Endothelial cell of umbilical vein (primary cell): ENCODE results near the gene PSMC3. TPM values are rescaled to one million over a fixed set of nuclear protein-coding genes. Genes with fewer than 3 reads are reported as not detected.

Experiments
- BruUV-seq: library from RNA; stranded (reverse); fragments of 400-500 nt; replicated peaks from 2 replicates; lab custom pipeline; 2021; lab: Mats Ljungman, UMichigan
- CTCF ChIA-PET: fragments of 300-600, 350-600 bp; sonication (Branson Sonifier 250); formaldehyde crosslinking; loops from one replicate; lab custom pipeline; 2021; ENCODE audit warnings: antibody characterized with exemption, inconsistent platforms; lab: Charles Lee
- POLR2A ChIA-PET: fragments of 300-600, 350-600 bp; sonication (Branson Sonifier 250); formaldehyde crosslinking; loops from one replicate; lab custom pipeline; 2021; ENCODE audit warnings: antibody characterized with exemption, inconsistent platforms; lab: Charles Lee
- DNase-seq: peaks from one replicate; pipeline ENCODE4 v3.0.0-alpha.2; 2011; ENCODE audit warnings: low read depth, low spot score
- FAIRE-seq: peaks from 2 replicates; lab custom pipeline; 2011; peaks lifted over from hg19 to GRCh38; lab: Jason Lieb, UNC
- H2AFZ ChIP-seq: 2 replicates; pipeline ENCODE4 v1.6.0; 2012; ENCODE audit warnings: low read depth, low read length, control low read depth, inconsistent platforms
- H3K27ac ChIP-seq: 2 replicates; pipeline ENCODE4 v1.5.1; 2011; ENCODE audit warnings: low read depth, mild to moderate bottlenecking, control low read depth, low read length, moderate library complexity; ENCODE audit not compliant: insufficient read depth
- H3K27me3 ChIP-seq, 2 experiments: 2 replicates each; pipeline versions ENCODE4 v1.6.0 to v1.6.1; 2011; ENCODE audit warnings: low read length in 2 of 2, mixed read lengths in 1 of 2; ENCODE audit not compliant: control insufficient read depth in 2 of 2, insufficient read depth in 2 of 2
- H3K36me3 ChIP-seq, 2 experiments: 2 replicates in 1 of 2; 3 replicates in 1 of 2; pipeline ENCODE4 v1.5.1; 2011; ENCODE audit warnings: low read length in 2 of 2, mild to moderate bottlenecking in 1 of 2, moderate library complexity in 1 of 2; ENCODE audit not compliant: control insufficient read depth in 2 of 2, insufficient read depth in 2 of 2; ENCODE audit errors: extremely low read depth in 1 of 2
- H3K4me1 ChIP-seq: 3 replicates; pipeline ENCODE4 v1.5.1; 2011; ENCODE audit warnings: mild to moderate bottlenecking, low read length; ENCODE audit not compliant: control insufficient read depth, insufficient read depth; ENCODE audit errors: extremely low read depth
- H3K4me2 ChIP-seq: 2 replicates; pipeline ENCODE4 v1.6.1; 2011; ENCODE audit warnings: low read length, control low read depth, mixed read lengths; ENCODE audit not compliant: insufficient read depth
- H3K4me3 ChIP-seq, 3 experiments: fragments of 200-600 bp in 1 of 3; sonication (generic), shearing (Covaris generic) in 1 of 3; replicated peaks in 1 of 3; 2 replicates each; pipeline ENCODE4 v1.5.1; 2011 to 2016; ENCODE audit warnings: control low read depth in 3 of 3, low read length in 3 of 3, mild to moderate bottlenecking in 2 of 3, inconsistent platforms in 1 of 3, low read depth in 1 of 3, moderate library complexity in 1 of 3; ENCODE audit not compliant: insufficient read depth in 1 of 3
- H3K79me2 ChIP-seq: 2 replicates; pipeline ENCODE4 v1.6.0; 2012; ENCODE audit warnings: low read length, inconsistent platforms; ENCODE audit not compliant: control insufficient read depth, insufficient read depth
- H3K9ac ChIP-seq: replicated peaks from 2 replicates; pipeline ENCODE3; 2011; ENCODE audit warnings: low read length, control low read depth; ENCODE audit not compliant: insufficient read depth; ENCODE audit errors: extremely low read depth
- H3K9me1 ChIP-seq: replicated peaks from 3 replicates; pipeline ENCODE4 v1.6.0; 2011; ENCODE audit warnings: mild to moderate bottlenecking, low read length; ENCODE audit not compliant: control insufficient read depth, insufficient read depth; ENCODE audit errors: extremely low read depth
- H3K9me3 ChIP-seq: replicated peaks from 2 replicates; pipeline ENCODE4 v1.5.1; 2012; ENCODE audit warnings: low read length, inconsistent platforms; ENCODE audit not compliant: control insufficient read depth, insufficient read depth
- H4K20me1 ChIP-seq: replicated peaks from 2 replicates; pipeline ENCODE3; 2011; ENCODE audit warnings: mild to moderate bottlenecking, low read length; ENCODE audit not compliant: control insufficient read depth, insufficient read depth; ENCODE audit errors: extremely low read depth
- EZH2 ChIP-seq: IDR thresholded peaks from 2 replicates; pipeline ENCODE4 v1.6.1; 2012; ENCODE audit warnings: borderline replicate concordance, low read depth, mild to moderate bottlenecking, moderate library complexity, low read length, inconsistent platforms; ENCODE audit not compliant: severe bottlenecking
- FOS ChIP-seq: IDR thresholded peaks from 2 replicates; pipeline ENCODE4 v1.6.1; 2011; ENCODE audit warnings: mild to moderate bottlenecking, low read length, moderate library complexity, borderline replicate concordance; ENCODE audit not compliant: insufficient read depth
- GATA2 ChIP-seq: IDR thresholded peaks from 2 replicates; pipeline ENCODE4 v1.7.0; 2011; ENCODE audit warnings: low read depth, mild to moderate bottlenecking, moderate library complexity, mixed read lengths, low read length; ENCODE audit not compliant: insufficient read length, insufficient read depth
- JUN ChIP-seq: IDR thresholded peaks from 2 replicates; pipeline ENCODE4 v1.6.1; 2011; ENCODE audit warnings: borderline replicate concordance, low read depth; ENCODE audit not compliant: insufficient read length, insufficient read depth
- MYC ChIP-seq: IDR thresholded peaks from one replicate; pipeline ENCODE4 v1.6.1; 2011; ENCODE audit warnings: mild to moderate bottlenecking, low read depth, low read length
- POLR2A ChIP-seq: IDR thresholded peaks from 2 replicates; pipeline ENCODE4 v1.6.1; 2012; ENCODE audit warnings: low read depth, mild to moderate bottlenecking, control low read depth, low read length
- POLR2AphosphoS5 ChIP-seq: IDR thresholded peaks from 2 replicates; pipeline ENCODE4 v1.6.1; 2012; ENCODE audit warnings: low read depth, mild to moderate bottlenecking, control low read depth, low read length, moderate library complexity; ENCODE audit not compliant: insufficient read depth
- dilution Hi-C: fragments of 300-500 bp; cut with MboI; formaldehyde crosslinking; loops from one replicate; pipeline ENCODE4 v1.15.0; 2019; ENCODE audit warnings: low sequenced_read_pairs; ENCODE audit not compliant: extremely low pct_ligation_motif_present
- intact Hi-C: fragments of 100-400 bp; cut with micrococcal nuclease; formaldehyde crosslinking; loops from one replicate; pipeline ENCODE4 v1.10.0; 2022
- polyA plus RNA-seq, 4 experiments: library from polyadenylated mRNA; depleted of rRNA in 3 of 4; stranded (reverse) in 3 of 4; unstranded in 1 of 4; fragments of >200 nt; gene quantifications; 2 replicates each; pipeline versions ENCODE4 v1.2.1 to v1.2.3, GENCODE V29; 2011 to 2012; ENCODE audit warnings: missing spikeins in 1 of 4
- total RNA-seq: library from RNA; stranded (reverse); gene quantifications from 2 replicates; pipeline ENCODE4 v1.2.3, GENCODE V29; 2021
- TF ChIP-seq, protein P1 (sequence below), 2 donors: IDR thresholded peaks; 1 replicate in 1 of 2; 2 replicates in 1 of 2; pipeline ENCODE4 v1.5.1; 2011; ENCODE audit warnings: low read length in 2 of 2, mild to moderate bottlenecking in 2 of 2, moderate library complexity in 2 of 2, control low read depth in 1 of 2, inconsistent platforms in 1 of 2, low read depth in 1 of 2; ENCODE audit not compliant: insufficient read depth in 1 of 2; ENCODE audit errors: extremely low read depth in 1 of 2
- TF ChIP-seq, protein P2 (sequence below): IDR thresholded peaks from 2 replicates; pipeline ENCODE4 v1.6.1; 2011; ENCODE audit not compliant: insufficient read depth, insufficient read length

The PSMC3 gene
- total and polyA plus RNA-seq, 2 donors (not counting 3 experiments of a cell fraction or from before 2014, with no cell fraction given): 179 to 203 TPM

DNA sequence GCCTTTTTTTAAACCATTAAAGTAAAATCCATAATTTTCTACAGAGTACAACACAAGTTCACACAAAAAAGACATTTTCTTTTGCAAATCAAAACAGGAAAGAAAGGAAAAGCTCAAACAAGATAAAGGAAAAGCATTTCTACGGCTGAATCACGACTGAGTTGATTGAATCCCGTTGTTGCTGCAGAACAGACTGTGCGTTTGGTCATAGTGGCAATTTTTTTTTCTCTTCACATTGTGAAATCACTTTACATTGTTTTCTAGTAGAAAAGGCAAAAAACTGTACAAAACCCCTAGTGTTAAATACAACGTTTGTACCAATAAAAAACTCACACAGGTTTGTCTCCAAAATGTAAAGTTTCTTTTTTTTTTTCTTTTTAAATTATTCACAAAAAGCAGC, 40.0 kb upstream of the PSMC3 start:
- Histone ChIP-seq H3K36me3 (peaks cover 6 to 14% of the 10 kb centered on the region in 2 experiments), H2AFZ (no peak overlapping the region), H3K79me2 (peaks cover 26% of the 10 kb centered on the region), H3K9ac (peak overlapping the region; percentile 25), H3K9me3 (no peaks in the 10 kb centered on the region), H3K9me1 (no peaks in the 10 kb centered on the region), H4K20me1 (no peaks in the 10 kb centered on the region), H3K27me3 (no peaks in the 10 kb centered on the region), H3K4me2 (peak overlapping the region; percentile 60), H3K4me1 (peaks cover 39% of the 10 kb centered on the region), H3K27ac (peak overlapping the region; percentile 36), H3K4me3 (peak overlapping the region in 1 of 3 experiments; percentile 10)
- intact Hi-C loops: loop anchor here (1.0 kb wide), 1 partner anchor 87 kb away; the partner anchor contains the start of gene CELF1
- dilution Hi-C loops: no loop called here
- ChIA-PET POLR2A (interaction anchor here (0.6 to 1.4 kb wide), 4 partner anchors 42 to 126 kb away, joined by 3 to 10 read pairs (median 5); partner anchors contain the start of gene CELF1), CTCF (interaction anchor here (0.7 to 2.5 kb wide), 15 partner anchors 9 to 251 kb away, joined by 3 to 8 read pairs (median 4); partner anchors contain the start of genes CELF1 and PSMC3)
- BruUV-seq: no TSS peak
- peak; percentile 69 for DNase-seq
- peak; percentile 72 for FAIRE-seq
- peak; percentile 27 for TF ChIP-seq FOS
- TF ChIP-seq POLR2A: no peak

DNA sequence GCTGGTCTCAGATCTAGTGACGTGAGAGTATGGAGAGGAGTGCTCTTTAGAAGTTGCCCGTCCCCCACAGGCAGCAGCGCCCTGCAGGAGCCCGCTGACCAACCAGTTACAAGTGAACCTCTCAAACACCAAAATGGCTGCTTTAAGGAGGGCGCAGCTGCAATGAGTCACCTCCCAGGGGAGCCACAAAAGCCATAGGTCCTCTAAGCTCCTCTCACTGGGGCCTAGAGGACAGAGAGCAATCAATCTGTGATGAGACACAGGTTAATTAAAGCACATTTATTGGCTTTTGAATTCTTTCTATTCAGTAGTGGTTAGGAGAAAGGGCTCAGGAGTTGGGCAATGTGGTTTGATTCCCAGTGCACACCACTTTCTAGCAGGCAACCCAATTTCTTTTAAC, 38.2 kb upstream of the PSMC3 start:
- no TSS peak for BruUV-seq
- TF ChIP-seq POLR2A (no peak), EZH2 (no peak), GATA2 (no peak), FOS (no peak), POLR2AphosphoS5 (no peak), JUN (no peak), MYC (no peak)
- TF ChIP-seq, protein P1, sequence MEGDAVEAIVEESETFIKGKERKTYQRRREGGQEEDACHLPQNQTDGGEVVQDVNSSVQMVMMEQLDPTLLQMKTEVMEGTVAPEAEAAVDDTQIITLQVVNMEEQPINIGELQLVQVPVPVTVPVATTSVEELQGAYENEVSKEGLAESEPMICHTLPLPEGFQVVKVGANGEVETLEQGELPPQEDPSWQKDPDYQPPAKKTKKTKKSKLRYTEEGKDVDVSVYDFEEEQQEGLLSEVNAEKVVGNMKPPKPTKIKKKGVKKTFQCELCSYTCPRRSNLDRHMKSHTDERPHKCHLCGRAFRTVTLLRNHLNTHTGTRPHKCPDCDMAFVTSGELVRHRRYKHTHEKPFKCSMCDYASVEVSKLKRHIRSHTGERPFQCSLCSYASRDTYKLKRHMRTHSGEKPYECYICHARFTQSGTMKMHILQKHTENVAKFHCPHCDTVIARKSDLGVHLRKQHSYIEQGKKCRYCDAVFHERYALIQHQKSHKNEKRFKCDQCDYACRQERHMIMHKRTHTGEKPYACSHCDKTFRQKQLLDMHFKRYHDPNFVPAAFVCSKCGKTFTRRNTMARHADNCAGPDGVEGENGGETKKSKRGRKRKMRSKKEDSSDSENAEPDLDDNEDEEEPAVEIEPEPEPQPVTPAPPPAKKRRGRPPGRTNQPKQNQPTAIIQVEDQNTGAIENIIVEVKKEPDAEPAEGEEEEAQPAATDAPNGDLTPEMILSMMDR (IDR thresholded peaks at IDR 0.05; ENCODE audit: extremely low read depth in 1 of 2, insufficient read depth in 1 of 2, low read depth in 1 of 2, low read length in 2 of 2): no peak
- TF ChIP-seq, protein P2, sequence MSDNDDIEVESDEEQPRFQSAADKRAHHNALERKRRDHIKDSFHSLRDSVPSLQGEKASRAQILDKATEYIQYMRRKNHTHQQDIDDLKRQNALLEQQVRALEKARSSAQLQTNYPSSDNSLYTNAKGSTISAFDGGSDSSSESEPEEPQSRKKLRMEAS: no peak
- ChIA-PET POLR2A (no interaction called here), CTCF (interaction anchor here (0.5 to 2.5 kb wide), 2 partner anchors 10 to 19 kb away, joined by 3 to 10 read pairs; no protein-coding TSS in a partner anchor)
- FAIRE-seq (no peak), DNase-seq (no peak)
- Histone ChIP-seq H2AFZ (no peak overlapping the region), H3K79me2 (peaks cover 20% of the 10 kb centered on the region), H3K36me3 (peaks cover 0 to 5% of the 10 kb centered on the region in 2 experiments), H3K4me1 (peaks cover 41% of the 10 kb centered on the region), H3K4me2 (no peak overlapping the region), H3K27ac (no peak overlapping the region), H3K9me3 (no peaks in the 10 kb centered on the region), H3K27me3 (no peaks in the 10 kb centered on the region), H3K9me1 (no peaks in the 10 kb centered on the region), H3K9ac (no peak overlapping the region), H4K20me1 (no peaks in the 10 kb centered on the region), H3K4me3 (no peak overlapping the region)
- intact Hi-C loops: no loop called here
- dilution Hi-C loops: no loop called here
